ENCODE measurements around the gene GALNT17. TPM values are rescaled to one million over a fixed set of nuclear protein-coding genes. Genes with fewer than 3 reads are reported as not detected.

GALNT17 gene
- total RNA-seq, 1 experiment from 2014 or later = not detected

DNA sequence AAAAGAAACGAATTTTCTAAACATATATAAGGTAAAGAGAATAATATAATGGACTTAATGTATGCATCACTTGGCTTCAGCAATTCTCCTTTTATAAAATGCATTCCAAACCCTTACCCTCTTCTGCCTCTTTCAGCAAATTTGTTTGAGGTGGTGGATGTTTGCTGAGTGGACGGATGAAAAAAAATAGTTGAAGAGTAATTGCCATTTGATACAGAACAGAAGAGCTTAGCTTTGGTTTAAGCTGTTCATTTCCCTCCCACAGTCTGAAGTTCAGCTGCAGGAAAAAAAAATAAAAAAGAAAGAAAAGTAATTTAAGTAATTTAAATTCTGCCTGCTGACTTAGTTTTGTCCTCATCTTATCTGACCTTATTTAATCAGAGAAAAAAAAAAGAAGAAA lies 138.6 kb downstream of the GALNT17 start:
- no peaks in the 10 kb centered on the region for H3K27me3 ChIP-seq (replicated peaks; ENCODE audit: insufficient read depth, low read depth, low read length, poor library complexity)
- no peak overlapping the region for H3K4me3 ChIP-seq (ENCODE audit: low read depth, low read length, poor library complexity, severe bottlenecking)
- no peak overlapping the region for H3K27ac ChIP-seq (ENCODE audit: low read depth, low read length, poor library complexity, severe bottlenecking)
- no peaks in the 10 kb centered on the region for H3K36me3 ChIP-seq (ENCODE audit: insufficient read depth, low read length, poor library complexity, severe bottlenecking)
- peaks cover 24% of the 10 kb centered on the region for H3K9me3 ChIP-seq (ENCODE audit: low read depth, low read length, poor library complexity, severe bottlenecking)
- no TSS peak for BruUV-seq (replicated peaks)
- H3K4me1 ChIP-seq (ENCODE audit: insufficient read depth, low read length, poor library complexity, severe bottlenecking) = no peaks in the 10 kb centered on the region
- CTCF ChIA-PET = no interaction called here
- POLR2A ChIA-PET (ENCODE audit: low non-redundant PET) = no interaction called here
- intact Hi-C loops (cut with micrococcal nuclease; ENCODE audit: unreplicated experiment) = no loop called here
- no peak for TF ChIP-seq EZH2 (IDR thresholded peaks at IDR 0.05; ENCODE audit: borderline replicate concordance, low read depth, low read length, poor library complexity, severe bottlenecking)
- TF ChIP-seq, protein P1, sequence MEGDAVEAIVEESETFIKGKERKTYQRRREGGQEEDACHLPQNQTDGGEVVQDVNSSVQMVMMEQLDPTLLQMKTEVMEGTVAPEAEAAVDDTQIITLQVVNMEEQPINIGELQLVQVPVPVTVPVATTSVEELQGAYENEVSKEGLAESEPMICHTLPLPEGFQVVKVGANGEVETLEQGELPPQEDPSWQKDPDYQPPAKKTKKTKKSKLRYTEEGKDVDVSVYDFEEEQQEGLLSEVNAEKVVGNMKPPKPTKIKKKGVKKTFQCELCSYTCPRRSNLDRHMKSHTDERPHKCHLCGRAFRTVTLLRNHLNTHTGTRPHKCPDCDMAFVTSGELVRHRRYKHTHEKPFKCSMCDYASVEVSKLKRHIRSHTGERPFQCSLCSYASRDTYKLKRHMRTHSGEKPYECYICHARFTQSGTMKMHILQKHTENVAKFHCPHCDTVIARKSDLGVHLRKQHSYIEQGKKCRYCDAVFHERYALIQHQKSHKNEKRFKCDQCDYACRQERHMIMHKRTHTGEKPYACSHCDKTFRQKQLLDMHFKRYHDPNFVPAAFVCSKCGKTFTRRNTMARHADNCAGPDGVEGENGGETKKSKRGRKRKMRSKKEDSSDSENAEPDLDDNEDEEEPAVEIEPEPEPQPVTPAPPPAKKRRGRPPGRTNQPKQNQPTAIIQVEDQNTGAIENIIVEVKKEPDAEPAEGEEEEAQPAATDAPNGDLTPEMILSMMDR (conservative IDR thresholded peaks at IDR 0.05; ENCODE audit: low read depth, low read length) = no peak
- DNase-seq (ENCODE audit: low spot score) = no peak

DNA sequence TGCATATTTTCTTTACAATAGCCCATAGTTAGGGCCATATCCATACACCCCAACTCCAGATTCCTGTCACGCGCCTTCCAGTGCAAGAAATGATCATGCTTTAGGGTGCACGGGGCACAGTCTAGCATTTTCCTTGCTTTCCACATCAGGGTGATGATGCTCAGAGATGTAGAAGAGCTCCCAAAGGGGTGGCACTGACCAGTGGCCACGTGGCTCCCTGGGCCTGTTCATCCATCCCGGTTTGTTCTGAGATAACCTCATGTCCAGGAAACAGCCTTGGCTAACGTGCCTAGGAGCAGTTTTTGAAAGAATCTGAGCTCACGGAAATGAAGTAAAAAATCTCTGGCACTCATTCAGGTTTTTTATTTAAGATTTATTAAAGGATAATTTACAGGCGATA lies 139.3 kb downstream of the GALNT17 start:
- intact Hi-C loops (cut with micrococcal nuclease; ENCODE audit: unreplicated experiment) = no loop called here
- TF ChIP-seq EZH2 (IDR thresholded peaks at IDR 0.05; ENCODE audit: borderline replicate concordance, low read depth, low read length, poor library complexity, severe bottlenecking) = no peak
- TF ChIP-seq, protein P1 (conservative IDR thresholded peaks at IDR 0.05; ENCODE audit: low read depth, low read length) = no peak
- H3K27me3 ChIP-seq (replicated peaks; ENCODE audit: insufficient read depth, low read depth, low read length, poor library complexity) = no peaks in the 10 kb centered on the region
- no peak overlapping the region for H3K4me3 ChIP-seq (ENCODE audit: low read depth, low read length, poor library complexity, severe bottlenecking)
- H3K9me3 ChIP-seq (ENCODE audit: low read depth, low read length, poor library complexity, severe bottlenecking) = peaks cover 28% of the 10 kb centered on the region
- H3K4me1 ChIP-seq (ENCODE audit: insufficient read depth, low read length, poor library complexity, severe bottlenecking) = no peaks in the 10 kb centered on the region
- H3K27ac ChIP-seq (ENCODE audit: low read depth, low read length, poor library complexity, severe bottlenecking) = no peak overlapping the region
- no peaks in the 10 kb centered on the region for H3K36me3 ChIP-seq (ENCODE audit: insufficient read depth, low read length, poor library complexity, severe bottlenecking)
- BruUV-seq (replicated peaks) = no TSS peak
- ChIA-PET POLR2A (ENCODE audit: low non-redundant PET) (no interaction called here), CTCF (no interaction called here)
- DNase-seq (ENCODE audit: low spot score) = no peak

DNA sequence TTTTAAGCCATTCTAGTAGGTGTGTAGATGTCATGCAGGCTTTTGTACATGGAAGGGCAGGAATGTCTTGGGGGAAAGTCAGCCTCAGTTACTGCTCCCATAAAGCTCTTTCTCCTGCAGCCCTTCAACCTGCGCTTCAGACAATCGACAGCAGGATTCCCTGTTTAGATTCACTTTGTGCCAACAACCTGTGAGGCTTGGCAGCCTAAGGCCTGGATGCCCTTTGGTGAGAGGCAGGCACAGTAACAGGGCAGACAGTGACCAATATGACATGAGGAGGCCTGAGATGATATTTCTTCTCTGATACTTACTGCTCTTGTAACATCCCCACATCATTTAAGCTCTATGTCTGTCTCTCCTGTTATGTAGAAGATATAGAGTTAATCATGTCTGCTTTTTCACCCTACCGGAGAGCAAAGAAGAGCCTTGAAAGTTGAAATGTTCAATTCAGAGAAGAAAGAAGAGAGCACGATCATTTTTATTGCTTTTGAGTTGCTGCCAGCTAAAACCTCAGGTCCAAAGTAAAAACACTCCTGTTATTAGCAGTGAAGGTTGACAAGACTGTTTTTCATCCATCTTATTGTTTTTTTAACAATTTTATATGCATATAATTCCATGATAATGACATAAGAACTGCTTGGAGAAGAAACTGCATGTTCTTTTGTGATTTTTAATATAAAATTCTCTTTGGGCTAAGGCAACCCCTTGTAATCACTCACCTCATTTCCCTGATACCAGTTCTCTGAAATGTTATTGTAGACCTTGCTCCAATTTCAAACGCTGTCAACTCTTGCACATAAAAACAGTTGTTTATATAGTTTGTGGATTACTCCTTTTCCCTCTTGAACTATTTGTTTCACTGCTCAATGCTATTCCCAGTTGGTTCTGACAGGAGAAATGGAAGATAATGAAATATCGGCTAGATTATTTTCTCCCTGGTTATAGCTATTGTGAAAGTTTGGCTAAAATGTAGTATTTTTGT lies 140.9 kb downstream of the GALNT17 start:
- intact Hi-C loops (cut with micrococcal nuclease; ENCODE audit: unreplicated experiment) = no loop called here
- DNase-seq (ENCODE audit: low spot score) = no peak
- Histone ChIP-seq H3K27me3 (replicated peaks; ENCODE audit: insufficient read depth, low read depth, low read length, poor library complexity) (no peaks in the 10 kb centered on the region), H3K9me3 (ENCODE audit: low read depth, low read length, poor library complexity, severe bottlenecking) (peaks cover 30% of the 10 kb centered on the region), H3K27ac (ENCODE audit: low read depth, low read length, poor library complexity, severe bottlenecking) (no peak overlapping the region), H3K36me3 (ENCODE audit: insufficient read depth, low read length, poor library complexity, severe bottlenecking) (no peaks in the 10 kb centered on the region), H3K4me3 (ENCODE audit: low read depth, low read length, poor library complexity, severe bottlenecking) (no peak overlapping the region), H3K4me1 (ENCODE audit: insufficient read depth, low read length, poor library complexity, severe bottlenecking) (no peaks in the 10 kb centered on the region)
- POLR2A ChIA-PET (ENCODE audit: low non-redundant PET) = no interaction called here
- TF ChIP-seq, protein P1 (conservative IDR thresholded peaks at IDR 0.05; ENCODE audit: low read depth, low read length) = no peak
- no peak for TF ChIP-seq EZH2 (IDR thresholded peaks at IDR 0.05; ENCODE audit: borderline replicate concordance, low read depth, low read length, poor library complexity, severe bottlenecking)
- CTCF ChIA-PET = no interaction called here
- BruUV-seq (replicated peaks) = no TSS peak

All from A673 (cell line).